Fibroblast of skin of left biceps (primary cell): ENCODE measurements around the gene SMC1A.
"Not testable (repeated sequence)": the region's sequence is repeated elsewhere in the genome, so short reads cannot be mapped to it uniquely, and the experiment has no call there.

ENCODE experiments used
- DNase-seq, 2 experiments: peaks; one replicate each; pipeline ENCODE4 v3.0.0-alpha.2; 2013; ENCODE audit warnings: low read depth in 2 of 2

SMC1A gene

DNA sequence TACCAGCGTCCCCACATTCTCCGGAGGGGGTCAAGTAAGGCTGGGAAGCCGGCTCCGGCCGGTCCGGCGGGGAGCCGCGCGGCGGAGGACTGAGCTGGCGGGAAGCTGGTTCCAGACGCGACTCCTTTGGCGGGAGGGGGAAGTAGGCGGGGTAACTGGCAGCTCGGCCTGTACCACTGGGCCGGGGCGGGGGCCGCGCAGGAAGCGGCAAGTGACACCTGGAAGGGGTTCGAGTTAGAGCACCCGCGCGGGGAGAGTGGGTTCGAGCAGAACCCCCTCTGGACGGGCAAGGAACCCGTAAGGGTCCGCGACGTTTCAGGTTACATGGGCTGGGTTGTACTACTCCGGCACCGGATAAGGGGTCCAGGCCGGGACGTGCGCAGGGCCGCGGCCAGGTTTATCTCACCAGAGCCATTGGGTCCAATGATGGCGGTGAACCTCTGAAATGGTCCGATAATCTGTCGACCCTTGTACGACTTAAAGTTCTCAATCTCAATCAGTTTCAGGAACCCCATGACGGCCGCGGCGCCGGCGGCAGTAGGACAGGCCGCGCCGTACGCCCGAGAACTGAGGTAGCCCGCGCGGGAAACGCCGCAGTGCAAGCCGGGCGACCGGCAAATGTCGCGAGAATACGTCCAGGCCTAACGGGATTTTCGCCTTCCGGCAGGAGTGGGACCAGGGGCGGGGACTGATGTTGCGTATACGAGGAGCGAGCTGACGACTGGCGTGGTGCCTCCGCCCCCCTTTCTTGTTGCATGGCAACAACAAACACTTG lies at the start of gene SMC1A:
TSS of gene SMC1A (minus strand) at position 569 of the 775 bp plus-strand sequence. CDS start at position 515, 54 bp downstream.
- peak; percentile 85 to 86 for DNase-seq

DNA sequence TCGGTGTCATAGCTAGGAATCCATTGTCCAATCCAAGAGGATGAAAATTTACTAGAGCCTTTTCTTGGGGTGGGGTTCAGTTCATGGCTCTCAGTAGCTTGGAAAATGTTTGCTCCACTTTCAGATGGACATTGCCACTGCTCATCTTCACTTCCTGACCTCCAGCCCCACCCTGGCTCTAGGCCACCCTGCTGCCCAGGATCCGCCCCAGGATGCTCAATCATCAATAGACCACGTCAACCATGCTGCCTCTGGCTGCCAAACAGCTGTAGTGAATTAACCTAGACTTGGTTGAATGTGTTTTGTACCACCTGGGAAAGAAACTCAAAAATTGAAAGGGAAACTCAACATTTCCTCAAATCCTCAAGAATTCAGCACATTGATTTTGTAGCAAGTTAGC lies 48.9 kb upstream of the SMC1A start:
- DNase-seq: no peak

DNA sequence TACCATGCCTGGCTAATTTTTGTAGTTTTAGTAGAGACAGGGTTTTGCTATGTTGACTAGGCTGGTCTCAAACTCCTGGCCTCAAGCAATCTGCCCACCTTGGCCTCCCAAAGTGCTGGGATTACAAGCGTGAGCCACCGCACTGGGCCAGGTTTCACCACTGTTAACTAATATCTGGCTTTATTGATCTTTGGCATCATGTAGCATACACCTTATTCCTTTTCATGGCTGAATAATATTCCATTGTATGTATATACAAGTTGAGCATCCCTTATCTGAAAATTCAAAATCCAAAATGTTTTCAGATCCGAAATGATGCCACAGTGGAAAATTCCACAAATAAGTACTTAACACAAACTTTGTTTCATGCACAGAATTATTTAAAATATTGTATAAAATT lies 46.2 kb upstream of the SMC1A start:
- not testable (repeated sequence) for DNase-seq

DNA sequence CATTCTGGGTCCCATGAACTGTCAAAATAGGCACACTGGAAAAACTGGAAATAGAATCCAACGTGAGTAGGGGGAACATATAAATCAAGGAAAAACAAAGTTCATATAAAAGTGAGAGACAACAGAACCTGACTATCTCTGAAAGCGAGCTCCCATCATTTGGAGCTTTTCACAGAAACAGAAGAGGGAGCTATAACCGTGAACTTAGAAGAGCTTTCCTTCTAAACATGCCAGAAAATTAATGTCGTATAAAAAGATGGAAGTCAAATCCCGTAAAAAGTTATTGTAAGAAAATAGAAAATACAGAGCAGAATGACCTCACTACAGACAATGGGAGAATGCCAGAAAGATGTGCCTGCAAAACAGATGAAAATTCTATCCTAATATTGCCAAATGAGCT lies 35.6 kb upstream of the SMC1A start:
- no peak for DNase-seq

DNA sequence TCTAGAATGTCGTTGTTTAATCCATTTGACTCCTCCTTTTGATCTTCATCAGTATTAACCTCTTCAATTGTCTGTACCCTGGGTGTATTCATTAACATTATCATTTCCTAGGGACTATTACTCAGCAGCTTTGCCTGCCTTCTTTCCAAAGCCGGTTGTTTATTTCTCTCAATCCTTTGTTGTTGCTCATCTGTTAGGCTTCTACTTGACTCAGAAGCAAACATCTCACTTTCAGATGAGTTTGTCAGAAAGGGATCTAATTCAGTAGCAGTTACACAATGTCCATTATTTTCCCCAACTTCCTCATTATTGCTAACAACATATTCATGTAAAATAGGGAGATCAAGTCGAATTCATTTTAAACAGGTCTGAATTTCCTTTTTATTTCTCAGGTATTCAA lies 33.8 kb upstream of the SMC1A start:
- no peak for DNase-seq

DNA sequence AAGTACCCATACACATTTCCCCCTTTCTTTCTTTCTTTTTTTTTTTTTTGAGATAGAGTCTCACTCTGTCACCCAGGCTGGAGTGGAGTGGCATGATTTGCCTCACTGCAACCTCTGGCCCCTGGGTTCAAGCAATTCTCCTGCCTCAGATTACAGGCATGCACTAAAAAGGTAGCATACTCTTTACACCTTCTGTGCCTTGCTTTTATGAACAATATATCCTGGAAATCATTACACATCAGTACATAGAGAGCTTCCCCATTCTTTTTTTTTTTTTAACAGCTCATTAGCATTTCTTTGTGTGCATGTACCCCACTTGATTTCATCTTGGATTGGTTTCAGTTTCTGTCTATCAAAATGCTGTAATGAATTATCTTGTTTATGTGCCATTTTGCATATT lies 30.4 kb upstream of the SMC1A start:
- no peak for DNase-seq

DNA sequence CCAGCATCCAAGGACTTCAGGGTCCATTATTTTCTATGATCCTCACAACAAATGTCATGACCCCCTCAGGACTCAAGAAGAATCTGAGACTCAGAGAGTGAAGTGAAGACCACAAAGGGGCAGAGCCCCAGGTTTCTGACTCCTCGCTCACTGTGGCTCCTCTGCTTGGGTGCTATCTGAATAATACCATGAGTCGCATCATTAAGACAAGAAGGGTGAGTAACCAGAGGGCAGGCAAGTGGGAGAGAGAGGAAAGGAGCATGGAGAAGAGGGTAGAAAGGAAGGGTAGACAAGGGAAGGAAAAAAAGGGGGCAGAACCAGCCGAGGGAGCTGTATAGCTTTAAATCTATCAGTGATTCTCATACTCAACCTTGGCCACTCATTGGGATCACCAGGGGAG lies 27.2 kb upstream of the SMC1A start:
- DNase-seq: no peak

DNA sequence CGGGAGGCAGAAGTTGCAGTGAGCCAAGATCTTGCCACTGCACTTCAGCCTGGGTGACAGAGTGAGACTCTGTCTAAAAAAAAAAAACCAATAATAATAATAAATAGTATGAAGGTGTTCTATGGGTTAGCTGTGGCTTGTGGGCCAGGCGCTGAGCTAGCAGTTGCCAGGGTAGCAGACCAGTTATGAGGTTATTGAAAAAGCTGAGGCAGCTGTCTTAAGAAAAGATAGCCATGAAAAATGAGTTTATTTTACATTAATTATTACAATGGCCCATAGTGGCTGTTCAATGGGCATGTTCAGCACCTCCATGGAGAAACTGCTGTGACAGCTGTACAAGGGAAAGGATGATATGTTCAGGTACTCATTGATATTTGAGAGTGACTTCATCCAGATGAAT lies 25.0 kb upstream of the SMC1A start:
- no peak for DNase-seq

DNA sequence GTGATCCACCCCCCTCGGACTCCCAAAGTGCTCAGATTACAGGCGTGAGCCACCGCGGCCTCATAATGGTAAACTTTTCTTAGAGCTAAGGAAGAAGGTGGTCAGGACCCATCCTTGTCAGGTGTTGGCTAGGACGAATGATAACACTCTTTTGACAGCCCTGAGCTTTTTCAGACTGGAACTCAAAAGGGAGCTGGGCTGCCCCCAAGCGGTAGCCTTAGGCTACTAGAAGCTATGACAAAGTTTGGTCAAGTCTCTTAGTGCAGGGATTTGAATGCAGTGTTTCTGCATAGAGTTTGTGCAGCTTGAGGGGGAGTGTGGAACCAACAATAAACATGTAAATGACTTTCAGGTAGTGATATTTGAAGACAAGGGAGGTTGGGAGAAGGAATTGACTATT lies 23.5 kb upstream of the SMC1A start:
- DNase-seq: no peak

DNA sequence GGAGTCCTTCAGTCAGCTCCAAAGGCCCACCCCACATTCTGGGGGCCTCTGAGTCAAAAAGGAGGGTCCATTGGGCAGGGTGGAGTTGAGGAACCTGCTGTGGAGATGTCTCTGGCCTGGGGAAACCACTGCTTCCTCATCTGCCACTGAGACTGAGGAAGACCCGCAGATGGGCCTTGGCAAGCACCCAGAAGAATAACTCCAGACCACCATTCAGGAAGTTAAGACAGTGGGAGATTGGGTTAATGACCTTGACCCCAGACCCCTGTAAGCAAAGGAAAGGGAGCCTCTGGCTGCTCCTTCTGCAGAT lies 19.8 kb upstream of the SMC1A start:
- no peak for DNase-seq

DNA sequence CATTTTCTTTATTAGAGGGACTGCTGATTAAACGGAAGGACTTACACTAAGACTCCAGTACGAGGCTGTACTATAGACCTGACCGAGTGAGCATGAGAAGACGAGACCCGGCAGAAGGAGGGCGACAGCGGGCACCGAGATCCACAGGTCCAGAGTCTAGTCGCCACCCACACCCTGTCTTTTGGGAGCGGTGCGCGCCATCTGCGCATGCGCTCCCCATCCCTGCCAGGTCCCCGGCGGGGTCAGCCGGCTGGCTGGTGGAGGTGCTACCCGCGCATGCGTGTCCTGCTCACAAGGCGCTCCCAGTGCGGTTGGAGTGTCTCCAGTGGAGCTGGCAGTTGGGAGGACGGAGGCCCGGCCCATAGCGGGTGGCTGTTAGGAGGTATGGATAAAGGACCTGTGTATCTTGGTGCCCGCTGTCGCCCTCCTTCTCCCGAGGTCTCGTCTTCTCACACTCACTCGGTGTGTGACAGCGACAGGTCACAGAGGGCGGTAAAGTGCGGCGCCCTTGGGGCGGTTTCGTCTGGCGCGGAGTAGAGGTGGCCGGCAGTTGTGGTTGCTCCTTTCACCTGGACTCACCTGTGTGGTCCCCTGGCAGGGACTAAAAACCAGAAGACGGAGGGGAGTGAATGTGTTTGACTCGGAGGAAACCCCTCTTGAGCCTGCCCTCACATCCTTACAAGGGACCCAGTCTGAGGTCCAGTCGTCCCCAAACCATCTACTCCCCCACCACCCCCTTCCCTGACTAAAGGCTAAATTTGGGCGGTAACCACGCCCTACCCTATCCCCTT lies 19.3 kb upstream of the SMC1A start:
- peak in 1 of 2 experiments; percentile 21 for DNase-seq

DNA sequence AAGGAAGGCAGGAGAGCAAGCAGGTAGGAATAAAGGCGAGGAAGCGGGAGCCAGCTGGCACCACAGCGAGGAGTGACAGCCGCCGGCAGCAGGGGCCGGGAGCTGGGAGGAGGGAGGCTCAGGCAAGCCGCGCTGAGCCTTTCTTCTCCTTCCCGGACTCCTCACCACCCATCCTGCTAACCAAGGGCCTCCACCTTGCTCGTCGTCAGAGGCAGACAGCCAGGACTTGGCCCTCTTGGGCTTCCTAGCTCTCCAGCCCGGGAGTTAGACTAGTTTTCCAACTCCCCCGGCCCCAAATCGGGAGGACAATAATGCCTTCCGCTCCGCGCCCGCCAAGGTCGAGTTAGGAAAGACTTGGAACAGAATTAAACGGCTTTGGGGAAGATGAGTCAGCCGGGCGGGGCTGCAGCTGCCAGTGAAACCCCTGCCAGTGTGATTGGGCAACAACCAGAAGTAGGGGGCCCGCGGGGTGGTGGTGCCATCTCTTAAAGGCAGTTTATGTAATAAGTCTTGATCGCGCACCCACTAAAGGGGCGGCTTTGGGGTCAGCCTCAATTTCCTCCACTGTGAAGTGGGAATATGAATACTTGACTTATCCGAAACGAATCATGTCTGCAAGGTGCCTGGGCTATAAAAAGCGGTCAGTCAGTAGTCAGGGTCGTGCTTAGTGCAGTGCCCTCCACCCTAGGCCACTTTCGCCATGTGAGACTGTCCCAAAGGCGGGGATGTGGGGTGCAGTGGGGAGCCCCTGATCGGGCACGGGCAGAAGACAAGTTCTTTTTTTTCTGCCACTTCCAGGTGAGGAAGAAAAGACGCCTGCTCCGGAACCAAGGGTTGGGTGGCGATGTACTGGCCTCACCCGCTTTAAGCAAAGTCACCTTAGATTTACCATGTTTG lies 18.4 kb upstream of the SMC1A start:
- DNase-seq: no peak

DNA sequence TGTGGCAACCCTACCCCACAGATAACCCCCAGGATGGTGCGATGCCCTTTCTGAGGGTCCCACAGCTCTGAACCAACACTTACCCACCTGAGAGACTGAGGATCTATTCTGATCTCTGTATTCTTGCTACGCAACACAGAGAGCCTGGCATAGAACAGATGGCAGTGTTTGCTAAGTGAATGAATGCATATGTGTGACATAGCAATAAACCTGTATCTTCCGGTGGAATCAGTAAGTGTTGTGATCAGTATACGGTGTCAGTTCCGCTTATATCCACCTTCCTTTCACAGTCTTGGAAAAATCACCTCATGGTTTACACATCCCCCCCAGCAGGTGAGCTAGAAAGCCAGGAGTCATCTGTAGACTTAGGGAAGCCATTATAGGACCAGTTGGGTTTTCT lies 17.6 kb upstream of the SMC1A start:
- DNase-seq: no peak

DNA sequence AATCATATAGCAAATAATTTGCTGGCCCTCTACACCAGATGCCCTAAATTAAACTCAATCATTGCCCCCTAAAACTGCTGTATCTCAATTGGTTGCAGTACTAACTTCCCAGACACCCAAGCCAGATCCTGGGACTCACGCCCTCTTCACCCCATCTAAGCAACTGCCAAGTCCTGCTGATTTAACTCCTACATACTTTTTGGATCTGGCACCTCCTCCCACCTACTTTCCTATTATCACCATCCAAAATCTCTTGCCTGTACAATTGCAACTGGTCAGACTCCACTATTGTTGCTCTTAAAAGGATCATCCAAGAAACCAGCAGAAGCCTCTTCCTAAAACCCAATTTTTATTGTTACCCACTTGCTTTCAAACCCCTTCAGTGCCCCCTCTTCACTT lies 16.4 kb upstream of the SMC1A start:
- DNase-seq: no peak

DNA sequence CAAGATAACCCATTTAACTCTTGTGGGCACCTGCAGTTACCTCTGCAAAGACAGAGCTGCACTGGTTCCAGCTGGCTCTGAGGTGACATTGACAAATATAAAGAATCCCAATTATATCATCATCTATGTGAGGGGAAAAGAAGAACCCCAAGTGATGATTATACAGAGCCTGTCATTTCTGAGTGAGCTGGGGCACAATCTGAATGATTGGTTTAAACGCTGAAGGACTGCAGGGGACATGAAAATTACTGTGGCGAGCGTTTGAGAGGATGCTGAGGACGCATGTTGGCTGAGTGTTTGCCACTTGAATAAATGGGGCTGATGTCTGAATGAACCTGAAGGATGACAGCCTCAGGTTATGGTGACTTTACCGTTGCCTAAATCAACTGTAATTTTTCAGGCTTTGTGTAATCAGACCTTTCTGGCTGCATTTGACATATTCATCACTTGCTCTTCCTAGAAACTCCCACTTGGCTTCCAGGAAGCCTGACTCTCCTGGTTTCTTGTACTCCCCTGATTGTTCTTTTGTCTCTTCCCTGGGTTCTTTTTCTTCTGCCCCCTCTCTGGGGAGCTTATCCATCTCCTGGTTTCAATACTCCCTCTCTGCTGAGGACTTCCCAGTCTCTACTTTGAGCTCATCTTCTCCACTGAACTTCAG lies 15.8 kb upstream of the SMC1A start:
- DNase-seq: no peak

DNA sequence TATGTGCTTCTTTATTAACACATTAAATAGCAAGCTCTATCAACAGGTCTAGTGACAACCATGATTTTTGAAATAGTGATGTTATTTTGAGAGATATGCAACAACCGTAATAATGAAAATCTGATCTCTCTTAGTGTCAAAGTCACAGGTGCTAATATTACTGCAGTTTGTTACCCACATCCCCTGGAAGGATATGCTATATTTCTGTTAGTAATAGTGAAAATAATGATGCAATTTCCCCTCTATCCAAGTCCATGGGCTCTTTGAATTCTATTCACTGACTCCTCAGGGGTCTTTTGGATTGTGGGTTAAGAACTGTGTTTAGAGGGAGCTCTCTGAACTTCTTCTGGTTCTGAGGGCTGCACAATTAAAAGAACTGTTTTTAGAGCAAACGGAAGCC lies 14.8 kb upstream of the SMC1A start:
- no peak for DNase-seq

DNA sequence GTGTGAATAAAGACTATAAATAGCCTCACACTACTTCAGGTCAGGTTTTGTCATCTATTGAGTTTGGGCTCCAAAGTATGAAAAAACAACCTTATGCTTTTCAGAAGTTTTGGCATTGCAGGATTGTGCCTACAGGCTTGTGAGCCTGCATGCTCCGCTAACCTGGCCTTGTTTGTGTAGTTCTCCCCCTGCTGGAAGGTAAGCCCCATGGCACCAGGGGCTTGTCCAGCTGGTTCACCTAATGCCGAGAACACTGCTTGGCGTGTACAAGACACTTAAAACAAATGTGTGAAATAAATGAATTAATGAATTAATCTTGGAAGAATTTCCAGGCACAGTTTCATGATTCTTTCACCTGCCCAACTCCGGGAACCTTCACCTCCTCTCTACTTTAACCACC lies 13.5 kb upstream of the SMC1A start:
- no peak for DNase-seq

DNA sequence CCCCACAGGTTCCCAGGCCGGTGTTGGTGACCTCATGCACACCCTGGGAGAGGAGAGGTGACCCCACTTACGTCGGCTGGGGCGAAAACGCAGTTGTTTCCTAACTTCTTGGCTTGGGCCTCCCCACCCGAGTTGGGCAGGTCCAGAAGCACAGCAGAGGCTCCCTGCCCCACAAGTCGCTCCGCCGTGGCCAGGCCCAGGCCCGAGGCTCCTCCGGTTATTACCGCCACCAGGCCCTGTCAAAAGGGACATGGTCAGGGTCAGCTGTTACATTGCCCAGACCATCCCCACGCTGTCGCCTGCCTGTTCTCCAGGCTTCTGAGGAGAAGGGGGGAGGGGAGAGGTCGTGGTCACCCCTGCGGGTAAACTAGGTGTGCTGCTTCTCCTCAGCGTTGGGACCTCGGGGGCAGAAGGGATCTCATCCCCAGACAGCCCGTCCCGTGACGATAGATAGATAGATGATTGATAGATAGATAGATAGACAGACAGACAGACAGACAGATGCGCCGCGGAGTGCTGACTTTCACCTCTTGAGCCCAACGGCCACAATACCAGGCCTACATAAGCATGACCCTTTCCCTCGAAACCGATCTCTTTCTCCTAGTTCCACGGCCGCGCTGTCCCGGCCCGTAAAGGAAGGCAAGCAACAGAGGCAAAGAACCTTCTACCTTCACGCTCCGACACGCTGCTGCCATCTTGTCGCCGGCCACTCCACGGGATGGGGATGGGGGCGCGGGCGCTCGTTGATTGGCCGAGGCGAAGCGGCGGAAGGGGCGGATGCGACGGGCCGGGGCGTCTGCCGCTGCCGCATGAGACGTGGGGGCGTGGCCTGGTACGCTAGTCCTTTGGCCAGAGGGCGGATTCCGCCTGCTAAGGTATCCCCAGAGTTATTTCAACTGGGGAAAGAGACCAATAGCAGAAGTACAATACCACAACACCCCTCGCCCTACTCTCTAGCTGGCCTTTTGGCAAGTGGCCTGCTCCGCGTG lies 11.5 kb upstream of the SMC1A start, which contains the start of gene HSD17B10:
TSS of gene HSD17B10 (minus strand) at position 720 of the 989 bp plus-strand sequence. CDS start at position 695, 25 bp downstream.
- DNase-seq: peak in 1 of 2 experiments; percentile 28

DNA sequence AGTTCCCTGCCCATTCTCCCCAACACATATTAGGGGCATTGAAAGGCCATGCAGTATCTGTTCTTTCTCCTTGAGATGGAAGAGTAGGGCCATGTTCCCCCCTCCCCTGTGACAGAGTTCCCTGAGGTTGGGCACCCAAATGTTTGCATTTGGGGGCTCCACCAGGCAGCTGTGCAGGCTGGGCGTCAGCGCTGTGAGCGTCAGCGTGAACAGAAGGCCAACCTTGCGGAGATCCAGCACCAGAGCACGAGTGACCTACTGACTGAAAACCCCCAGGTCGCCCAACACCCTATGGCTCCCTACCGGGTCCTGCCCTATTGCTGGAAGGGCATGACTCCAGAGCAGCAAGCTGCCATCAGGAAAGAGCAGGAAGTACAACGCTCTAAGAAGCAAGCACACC lies 7.8 kb upstream of the SMC1A start:
- no peak for DNase-seq

DNA sequence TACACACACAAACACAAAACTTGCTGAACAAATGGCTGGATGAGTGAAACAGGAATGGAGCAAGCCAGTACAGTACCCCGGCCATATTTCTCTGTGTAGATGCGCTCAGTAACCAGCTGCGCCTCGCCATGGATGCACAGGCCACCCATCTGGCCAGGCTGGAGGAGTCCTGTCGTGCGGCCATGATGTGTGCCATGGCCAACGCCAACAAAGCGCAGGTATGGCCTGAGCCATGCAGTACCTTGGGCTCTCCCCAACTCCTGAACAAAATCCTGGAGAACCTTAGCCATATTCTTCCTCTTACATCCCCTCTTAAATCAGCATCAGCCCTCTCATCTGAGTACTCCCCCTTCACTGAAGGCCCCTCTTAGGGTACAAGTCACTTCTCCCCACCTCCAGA lies 7.3 kb upstream of the SMC1A start:
- no peak for DNase-seq
